Measurements from ENCODE around the gene LRRC3. TPM values are rescaled to one million over a fixed set of nuclear protein-coding genes. Genes with fewer than 3 reads are reported as not detected.

Gene LRRC3
- total and polyA plus RNA-seq, 2 donors (not counting 3 experiments of a cell fraction or from before 2014, with no cell fraction given): 4.8 to 4.9 TPM

DNA sequence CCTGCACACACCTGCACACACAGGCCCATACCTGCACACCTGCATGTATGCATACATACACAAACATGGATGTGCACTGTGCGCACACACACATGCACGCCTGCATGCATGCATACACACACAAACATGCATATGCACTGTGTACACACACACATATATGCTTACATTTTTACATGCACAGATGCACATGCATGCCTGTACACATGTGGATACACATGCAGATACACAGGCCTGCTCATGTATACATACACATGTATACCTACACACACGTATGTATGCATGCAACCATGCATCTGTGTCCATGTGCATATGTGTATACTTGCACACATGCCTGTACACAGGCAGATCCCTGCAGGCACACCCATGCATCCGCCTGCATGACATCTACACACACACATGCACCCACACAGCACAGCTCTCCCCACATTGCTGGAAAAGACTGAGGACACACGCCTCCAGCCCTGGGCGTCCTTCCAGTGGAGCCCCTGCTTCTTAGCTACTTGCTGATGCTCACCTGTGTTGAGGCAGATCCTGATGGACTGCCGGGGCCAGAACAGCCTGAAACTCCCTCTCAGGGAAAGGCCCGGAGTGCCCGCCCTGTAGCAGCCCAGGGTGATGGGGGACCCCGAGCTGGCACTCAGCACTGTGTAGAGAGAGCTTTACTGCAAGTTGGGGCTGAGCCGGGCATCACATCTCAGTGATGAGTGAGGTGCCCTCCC, 56.1 kb downstream of the LRRC3 start:
- POLR2A ChIA-PET: no interaction called here
- dilution Hi-C loops (cut with MboI; ENCODE audit: extremely low pct_ligation_motif_present, low sequenced_read_pairs): no loop called here
- Histone ChIP-seq H3K4me2 (ENCODE audit: insufficient read depth, low read length) (no peak overlapping the region), H3K4me3 (replicated peaks in 1 of 3; ENCODE audit: insufficient read depth in 1 of 3, low read depth in 1 of 3, low read length in 3 of 3) (no peak overlapping the region), H3K27me3 (ENCODE audit: control insufficient read depth in 2 of 2, insufficient read depth in 2 of 2, low read length in 2 of 2) (no peaks in the 10 kb centered on the region), H3K9me1 (replicated peaks; ENCODE audit: control insufficient read depth, extremely low read depth, insufficient read depth, low read length) (no peaks in the 10 kb centered on the region), H3K36me3 (ENCODE audit: control insufficient read depth in 2 of 2, extremely low read depth in 1 of 2, insufficient read depth in 2 of 2, low read length in 2 of 2) (no peaks in the 10 kb centered on the region), H3K9me3 (replicated peaks; ENCODE audit: control insufficient read depth, insufficient read depth, low read length) (no peaks in the 10 kb centered on the region), H3K4me1 (ENCODE audit: control insufficient read depth, extremely low read depth, insufficient read depth, low read length) (no peaks in the 10 kb centered on the region), H3K79me2 (ENCODE audit: control insufficient read depth, insufficient read depth, low read length) (no peaks in the 10 kb centered on the region), H4K20me1 (replicated peaks; ENCODE audit: control insufficient read depth, extremely low read depth, insufficient read depth, low read length) (no peaks in the 10 kb centered on the region), H3K9ac (replicated peaks; ENCODE audit: extremely low read depth, insufficient read depth, low read length) (no peak overlapping the region), H3K27ac (ENCODE audit: insufficient read depth, low read depth, low read length) (no peak overlapping the region), H2AFZ (ENCODE audit: low read depth, low read length) (no peak overlapping the region)
- CTCF ChIA-PET: interaction anchor here (0.6 to 5.1 kb wide), 14 partner anchors 11 to 423 kb away, joined by 3 to 125 read pairs (median 5); no protein-coding TSS in a partner anchor
- FAIRE-seq: no peak
- DNase-seq (ENCODE audit: low read depth, low spot score): no peak
- intact Hi-C loops (cut with micrococcal nuclease): loop anchor here (10.0 kb wide), 1 partner anchor 423 kb away; no protein-coding TSS in a partner anchor
- TF ChIP-seq JUN (IDR thresholded peaks at IDR 0.05; ENCODE audit: borderline replicate concordance, insufficient read depth, insufficient read length, low read depth): no peak
- no peak for TF ChIP-seq EZH2 (IDR thresholded peaks at IDR 0.05; ENCODE audit: borderline replicate concordance, low read depth, low read length, severe bottlenecking)
- TF ChIP-seq, protein P1, sequence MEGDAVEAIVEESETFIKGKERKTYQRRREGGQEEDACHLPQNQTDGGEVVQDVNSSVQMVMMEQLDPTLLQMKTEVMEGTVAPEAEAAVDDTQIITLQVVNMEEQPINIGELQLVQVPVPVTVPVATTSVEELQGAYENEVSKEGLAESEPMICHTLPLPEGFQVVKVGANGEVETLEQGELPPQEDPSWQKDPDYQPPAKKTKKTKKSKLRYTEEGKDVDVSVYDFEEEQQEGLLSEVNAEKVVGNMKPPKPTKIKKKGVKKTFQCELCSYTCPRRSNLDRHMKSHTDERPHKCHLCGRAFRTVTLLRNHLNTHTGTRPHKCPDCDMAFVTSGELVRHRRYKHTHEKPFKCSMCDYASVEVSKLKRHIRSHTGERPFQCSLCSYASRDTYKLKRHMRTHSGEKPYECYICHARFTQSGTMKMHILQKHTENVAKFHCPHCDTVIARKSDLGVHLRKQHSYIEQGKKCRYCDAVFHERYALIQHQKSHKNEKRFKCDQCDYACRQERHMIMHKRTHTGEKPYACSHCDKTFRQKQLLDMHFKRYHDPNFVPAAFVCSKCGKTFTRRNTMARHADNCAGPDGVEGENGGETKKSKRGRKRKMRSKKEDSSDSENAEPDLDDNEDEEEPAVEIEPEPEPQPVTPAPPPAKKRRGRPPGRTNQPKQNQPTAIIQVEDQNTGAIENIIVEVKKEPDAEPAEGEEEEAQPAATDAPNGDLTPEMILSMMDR (IDR thresholded peaks at IDR 0.05; ENCODE audit: extremely low read depth in 1 of 2, insufficient read depth in 1 of 2, low read depth in 1 of 2, low read length in 2 of 2): no peak
- TF ChIP-seq POLR2AphosphoS5 (IDR thresholded peaks at IDR 0.05; ENCODE audit: insufficient read depth, low read depth, low read length): no peak
- no peak for TF ChIP-seq POLR2A (IDR thresholded peaks at IDR 0.05; ENCODE audit: low read depth, low read length)
- TF ChIP-seq, protein P2, sequence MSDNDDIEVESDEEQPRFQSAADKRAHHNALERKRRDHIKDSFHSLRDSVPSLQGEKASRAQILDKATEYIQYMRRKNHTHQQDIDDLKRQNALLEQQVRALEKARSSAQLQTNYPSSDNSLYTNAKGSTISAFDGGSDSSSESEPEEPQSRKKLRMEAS (IDR thresholded peaks at IDR 0.05; ENCODE audit: insufficient read depth, insufficient read length): no peak
- TF ChIP-seq MYC (IDR thresholded peaks at IDR 0.05; ENCODE audit: low read depth, low read length): no peak
- no peak for TF ChIP-seq GATA2 (IDR thresholded peaks at IDR 0.05; ENCODE audit: insufficient read depth, insufficient read length, low read depth, low read length)
- TF ChIP-seq FOS (IDR thresholded peaks at IDR 0.05; ENCODE audit: borderline replicate concordance, insufficient read depth, low read length): no peak
- BruUV-seq (replicated peaks): no TSS peak

Small RNA genes within 50 kb of the gene (small RNA-seq; reads per million reads assigned to genes)
- not detected for gene RF00285 (ENCODE audit: insufficient read depth, insufficient read length, low read depth, low replicate concordance)

Other genes with a start within 250 kb of the LRRC3 start
- gene ICOSLG, start 214.6 kb upstream of the LRRC3 start, total RNA-seq: 2.9 and 3.4 TPM in 2 replicates
- 0.91 and 1.7 TPM in 2 replicates for gene ICOSLG, start 214.6 kb upstream of the LRRC3 start, polyA plus RNA-seq
- not detected in 2 replicates for gene DNMT3L, start 193.6 kb upstream of the LRRC3 start, total RNA-seq
- not detected in 2 replicates for gene DNMT3L, start 193.6 kb upstream of the LRRC3 start, polyA plus RNA-seq
- 0.11 TPM in 1 of 2 replicates, not detected in the other for gene AIRE, start 169.6 kb upstream of the LRRC3 start, total RNA-seq
- 0.04 and 0.05 TPM in 2 replicates for gene AIRE, start 169.6 kb upstream of the LRRC3 start, polyA plus RNA-seq
- 154 and 170 TPM in 2 replicates for gene PFKL, start 155.5 kb upstream of the LRRC3 start, total RNA-seq
- gene PFKL, start 155.5 kb upstream of the LRRC3 start, polyA plus RNA-seq: 137 and 157 TPM in 2 replicates
- gene CFAP410, start 116.1 kb upstream of the LRRC3 start, total RNA-seq: 6.3 and 7.2 TPM in 2 replicates
- 12.2 and 15.0 TPM in 2 replicates for gene CFAP410, start 116.1 kb upstream of the LRRC3 start, polyA plus RNA-seq
- not detected in 2 replicates for gene TRPM2, start 101.9 kb upstream of the LRRC3 start, total RNA-seq
- gene TRPM2, start 101.9 kb upstream of the LRRC3 start, polyA plus RNA-seq: 0.02 TPM in 1 of 2 replicates, not detected in the other
- not detected in 2 replicates for gene KRTAP10-1, start 84.7 kb downstream of the LRRC3 start, total RNA-seq
- not detected in 2 replicates for gene KRTAP10-1, start 84.7 kb downstream of the LRRC3 start, polyA plus RNA-seq
- gene KRTAP10-2, start 96.0 kb downstream of the LRRC3 start, total RNA-seq: not detected in 2 replicates
- not detected in 2 replicates for gene KRTAP10-2, start 96.0 kb downstream of the LRRC3 start, polyA plus RNA-seq
- gene KRTAP10-3, start 103.3 kb downstream of the LRRC3 start, total RNA-seq: not detected in 2 replicates
- not detected in 2 replicates for gene KRTAP10-3, start 103.3 kb downstream of the LRRC3 start, polyA plus RNA-seq
- gene KRTAP10-4, start 118.2 kb downstream of the LRRC3 start, total RNA-seq: not detected in 2 replicates
- gene KRTAP10-4, start 118.2 kb downstream of the LRRC3 start, polyA plus RNA-seq: not detected in 2 replicates
- gene KRTAP10-5, start 125.1 kb downstream of the LRRC3 start, total RNA-seq: not detected in 2 replicates
- not detected in 2 replicates for gene KRTAP10-5, start 125.1 kb downstream of the LRRC3 start, polyA plus RNA-seq
- not detected in 2 replicates for gene KRTAP10-6, start 137.0 kb downstream of the LRRC3 start, total RNA-seq
- gene KRTAP10-6, start 137.0 kb downstream of the LRRC3 start, polyA plus RNA-seq: not detected in 2 replicates
- not detected in 2 replicates for gene KRTAP10-7, start 145.1 kb downstream of the LRRC3 start, total RNA-seq
- not detected in 2 replicates for gene KRTAP10-7, start 145.1 kb downstream of the LRRC3 start, polyA plus RNA-seq
- not detected in 2 replicates for gene KRTAP10-8, start 156.6 kb downstream of the LRRC3 start, total RNA-seq
- not detected in 2 replicates for gene KRTAP10-8, start 156.6 kb downstream of the LRRC3 start, polyA plus RNA-seq
- not detected in 2 replicates for gene KRTAP10-9, start 171.6 kb downstream of the LRRC3 start, total RNA-seq
- not detected in 2 replicates for gene KRTAP10-9, start 171.6 kb downstream of the LRRC3 start, polyA plus RNA-seq
- gene KRTAP10-10, start 181.8 kb downstream of the LRRC3 start, total RNA-seq: not detected in 2 replicates
- not detected in 2 replicates for gene KRTAP10-10, start 181.8 kb downstream of the LRRC3 start, polyA plus RNA-seq
- gene KRTAP10-11, start 190.9 kb downstream of the LRRC3 start, total RNA-seq: not detected in 2 replicates
- not detected in 2 replicates for gene KRTAP10-11, start 190.9 kb downstream of the LRRC3 start, polyA plus RNA-seq
- not detected in 2 replicates for gene KRTAP12-4, start 199.1 kb downstream of the LRRC3 start, total RNA-seq
- gene KRTAP12-4, start 199.1 kb downstream of the LRRC3 start, polyA plus RNA-seq: not detected in 2 replicates
- not detected in 2 replicates for gene KRTAP12-3, start 202.4 kb downstream of the LRRC3 start, total RNA-seq
- not detected in 2 replicates for gene KRTAP12-3, start 202.4 kb downstream of the LRRC3 start, polyA plus RNA-seq
- gene KRTAP12-2, start 211.4 kb downstream of the LRRC3 start, total RNA-seq: not detected in 2 replicates
- gene KRTAP12-2, start 211.4 kb downstream of the LRRC3 start, polyA plus RNA-seq: not detected in 2 replicates
- gene KRTAP12-1, start 226.7 kb downstream of the LRRC3 start, total RNA-seq: not detected in 2 replicates
- gene KRTAP12-1, start 226.7 kb downstream of the LRRC3 start, polyA plus RNA-seq: not detected in 2 replicates
- gene KRTAP10-12, start 241.7 kb downstream of the LRRC3 start, total RNA-seq: not detected in 2 replicates
- not detected in 2 replicates for gene KRTAP10-12, start 241.7 kb downstream of the LRRC3 start, polyA plus RNA-seq

All from endothelial cell of umbilical vein (primary cell).